ENCODE measurements around the gene ASTL. TPM values are rescaled to one million over a fixed set of nuclear protein-coding genes. Genes with fewer than 3 reads are reported as not detected.

ASTL gene
- total RNA-seq, 4 donors from 2014 or later, result 0.34 TPM; not detected in 3

DNA sequence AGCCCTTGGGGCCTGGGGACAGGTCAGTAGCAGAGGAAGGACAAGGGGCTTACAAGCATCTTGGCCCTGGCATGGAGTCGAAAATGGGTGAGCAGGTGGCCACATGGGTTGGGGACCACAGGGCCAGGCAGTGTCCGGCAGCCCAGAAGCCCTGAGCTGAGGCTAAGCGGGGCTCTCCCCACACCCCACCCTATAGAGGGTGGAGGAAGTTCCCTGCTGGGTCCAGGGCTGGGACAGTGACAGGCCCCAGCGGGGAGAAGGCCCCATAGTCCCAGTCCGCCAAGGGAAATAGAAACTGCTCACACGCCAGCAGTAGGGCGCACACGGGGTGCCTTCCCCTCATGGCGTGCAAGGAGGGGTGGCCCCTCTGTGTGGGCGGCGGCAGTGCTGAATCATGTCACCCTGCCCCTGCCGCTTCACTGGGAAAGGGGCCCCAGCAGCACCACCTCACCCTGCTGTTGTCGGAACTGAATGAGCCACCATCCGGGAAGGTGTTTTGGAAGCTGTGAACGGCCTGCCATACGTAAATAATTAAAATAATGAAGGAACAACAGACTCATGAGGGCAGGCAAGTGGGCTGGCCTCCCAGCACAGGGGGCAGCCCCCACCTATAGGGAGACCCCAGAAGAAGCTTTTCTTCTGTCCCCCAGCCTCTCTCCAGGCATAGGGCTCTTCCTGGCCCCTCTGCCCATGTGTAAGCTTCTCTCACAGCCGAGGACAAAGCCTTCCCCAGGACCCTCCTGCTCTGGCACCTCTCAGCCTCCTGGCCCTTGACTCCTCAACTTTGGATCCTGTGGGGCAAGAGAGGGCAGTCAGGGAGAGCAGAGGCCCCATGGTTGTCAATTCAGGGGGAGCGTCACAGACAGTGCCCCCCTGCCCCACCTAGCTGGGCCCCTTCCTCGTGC lies 19.6 kb upstream of the ASTL start:
- TF ChIP-seq, protein P1, sequence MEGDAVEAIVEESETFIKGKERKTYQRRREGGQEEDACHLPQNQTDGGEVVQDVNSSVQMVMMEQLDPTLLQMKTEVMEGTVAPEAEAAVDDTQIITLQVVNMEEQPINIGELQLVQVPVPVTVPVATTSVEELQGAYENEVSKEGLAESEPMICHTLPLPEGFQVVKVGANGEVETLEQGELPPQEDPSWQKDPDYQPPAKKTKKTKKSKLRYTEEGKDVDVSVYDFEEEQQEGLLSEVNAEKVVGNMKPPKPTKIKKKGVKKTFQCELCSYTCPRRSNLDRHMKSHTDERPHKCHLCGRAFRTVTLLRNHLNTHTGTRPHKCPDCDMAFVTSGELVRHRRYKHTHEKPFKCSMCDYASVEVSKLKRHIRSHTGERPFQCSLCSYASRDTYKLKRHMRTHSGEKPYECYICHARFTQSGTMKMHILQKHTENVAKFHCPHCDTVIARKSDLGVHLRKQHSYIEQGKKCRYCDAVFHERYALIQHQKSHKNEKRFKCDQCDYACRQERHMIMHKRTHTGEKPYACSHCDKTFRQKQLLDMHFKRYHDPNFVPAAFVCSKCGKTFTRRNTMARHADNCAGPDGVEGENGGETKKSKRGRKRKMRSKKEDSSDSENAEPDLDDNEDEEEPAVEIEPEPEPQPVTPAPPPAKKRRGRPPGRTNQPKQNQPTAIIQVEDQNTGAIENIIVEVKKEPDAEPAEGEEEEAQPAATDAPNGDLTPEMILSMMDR (IDR thresholded peaks at IDR 0.05; ENCODE audit: low read depth), result no peak

DNA sequence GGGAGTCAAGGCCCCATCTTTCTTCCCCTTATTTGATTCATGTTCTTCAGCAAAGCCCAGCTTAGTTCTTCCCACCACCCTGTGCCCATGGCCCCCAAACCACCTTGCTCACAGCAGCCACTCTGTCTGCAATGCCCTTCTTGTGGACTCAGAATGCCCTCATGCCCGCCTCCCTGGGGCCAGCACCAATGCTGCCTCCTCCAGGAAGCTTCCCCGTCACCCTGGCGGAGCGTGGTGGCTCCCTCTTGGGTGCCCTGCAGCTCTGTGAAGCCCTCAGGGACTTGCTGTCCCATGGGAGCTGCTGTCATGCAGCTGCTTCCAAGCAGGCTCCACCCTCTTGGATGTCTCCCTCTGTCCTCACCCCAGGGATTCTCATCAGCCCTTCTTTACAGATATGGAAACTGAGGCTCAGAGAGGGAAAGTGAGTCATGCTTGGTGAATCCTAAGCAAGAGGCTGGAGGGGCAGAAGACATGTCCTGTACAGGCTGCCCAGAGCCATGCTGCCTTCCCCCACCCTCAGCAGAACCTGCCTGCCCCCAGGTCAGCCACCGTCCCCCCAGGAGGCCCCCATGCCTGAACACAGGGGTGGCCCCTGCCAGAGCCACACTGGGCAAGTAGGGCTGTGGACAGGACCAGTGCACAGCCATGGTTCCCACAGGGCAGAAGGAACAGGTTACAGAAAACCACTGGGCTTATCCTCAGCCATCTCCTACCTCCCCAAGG lies 18.8 kb upstream of the ASTL start:
- TF ChIP-seq, protein P1 (IDR thresholded peaks at IDR 0.05; ENCODE audit: low read depth), result no peak

DNA sequence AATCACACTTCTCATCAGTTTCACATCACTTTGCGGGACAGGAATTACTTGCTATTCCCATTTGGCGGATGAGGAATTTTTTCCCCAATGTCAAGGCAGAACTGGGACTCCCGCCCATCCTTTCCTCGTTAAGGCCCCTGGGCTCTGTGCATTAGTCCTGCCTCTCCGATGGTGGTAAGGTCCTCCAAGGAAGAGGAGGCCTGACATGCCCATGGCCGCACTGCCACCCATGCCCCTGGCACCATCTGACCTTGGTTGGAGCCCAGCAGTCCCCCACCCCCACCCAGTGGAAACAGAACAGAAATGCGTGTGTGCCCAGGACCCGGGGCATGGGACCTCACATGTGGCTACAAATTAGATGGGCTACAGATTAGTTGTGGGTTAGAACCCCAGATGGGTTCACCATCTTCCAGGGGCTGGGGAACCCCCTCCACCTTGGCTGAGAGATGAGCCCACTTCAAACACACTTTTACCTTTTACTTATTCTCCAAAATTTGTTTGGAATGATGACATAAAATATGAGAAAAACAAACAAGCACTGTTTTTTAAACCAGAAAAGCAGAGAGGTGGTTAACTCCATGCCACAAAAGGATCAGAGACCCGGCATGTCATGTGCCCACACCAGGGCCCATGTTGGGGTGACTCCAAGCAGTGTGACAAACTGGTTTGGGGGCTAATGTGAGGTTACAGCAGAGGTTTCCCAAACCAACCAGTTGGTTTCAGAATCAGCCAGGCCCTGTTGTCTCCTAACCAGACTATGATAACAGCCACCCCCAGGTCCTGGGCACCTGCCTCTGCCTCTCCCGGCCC lies 17.9 kb upstream of the ASTL start:
- TF ChIP-seq, protein P1 (IDR thresholded peaks at IDR 0.05; ENCODE audit: low read depth), result no peak

DNA sequence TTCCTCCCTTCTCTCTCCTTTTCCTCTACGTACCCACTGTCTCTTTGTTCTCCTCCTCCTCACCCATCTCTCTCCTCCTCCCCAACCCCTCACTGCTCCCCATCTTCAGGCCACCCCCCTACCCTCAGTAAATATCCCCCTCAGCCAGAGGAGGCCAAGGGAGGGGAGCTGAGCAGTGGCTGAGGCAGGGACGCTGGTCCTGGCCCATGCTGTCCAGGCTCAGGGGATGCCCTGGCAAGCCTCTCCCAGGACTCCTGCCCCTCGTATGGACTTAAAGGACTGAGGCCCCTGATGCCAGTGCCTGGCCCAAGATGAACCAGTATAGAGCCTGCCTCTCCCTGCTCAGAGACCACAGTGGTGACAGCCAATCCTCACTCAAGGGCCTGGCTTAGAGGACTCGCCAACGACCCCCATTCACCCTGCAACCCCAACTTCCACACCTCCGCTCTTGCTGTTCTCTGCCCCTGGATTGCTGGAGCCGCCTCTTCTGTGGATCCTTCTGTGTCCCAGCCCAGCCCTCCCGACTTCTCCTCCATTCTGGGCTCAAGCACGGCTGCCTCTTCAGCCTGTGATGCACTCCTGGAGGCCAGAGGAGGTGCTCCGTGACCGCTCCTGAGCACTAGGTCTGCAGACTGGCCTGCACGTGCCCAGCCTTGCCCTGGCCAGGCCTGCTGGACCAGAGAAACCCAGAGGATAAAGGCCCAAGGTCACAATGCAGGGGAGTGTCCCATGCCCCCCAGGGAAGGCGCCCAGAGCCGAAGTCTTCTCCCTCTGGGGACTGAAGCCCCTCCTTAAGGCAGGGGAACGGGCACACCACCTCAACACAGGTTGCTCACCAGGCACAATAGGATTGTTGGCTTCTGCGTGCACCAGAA lies 16.4 kb upstream of the ASTL start:
- TF ChIP-seq, protein P1 (IDR thresholded peaks at IDR 0.05; ENCODE audit: low read depth), result no peak

DNA sequence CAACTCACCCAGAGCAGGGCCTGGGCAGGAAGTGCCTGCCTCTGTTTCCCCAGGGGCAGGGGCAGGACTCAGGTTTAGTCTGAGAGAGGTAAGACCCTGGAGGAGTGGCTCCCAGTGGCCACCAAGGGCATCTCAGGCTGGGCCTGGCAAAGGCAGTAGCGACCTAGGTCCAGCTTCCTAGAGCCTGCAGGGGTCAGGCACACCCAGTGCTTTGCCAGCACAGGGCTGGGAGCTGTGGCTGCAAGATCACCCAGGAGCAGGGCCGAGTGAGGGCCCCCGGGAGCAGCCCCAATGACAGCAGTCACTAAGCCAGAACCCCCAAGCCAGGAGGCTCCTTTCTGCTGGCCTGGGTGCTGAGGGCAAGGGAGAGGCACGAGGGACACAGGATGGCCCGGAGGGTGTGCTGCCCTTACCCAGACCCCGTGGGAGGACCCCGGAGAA lies 15.7 kb upstream of the ASTL start:
- TF ChIP-seq, protein P1 (IDR thresholded peaks at IDR 0.05; ENCODE audit: low read depth), result no peak

DNA sequence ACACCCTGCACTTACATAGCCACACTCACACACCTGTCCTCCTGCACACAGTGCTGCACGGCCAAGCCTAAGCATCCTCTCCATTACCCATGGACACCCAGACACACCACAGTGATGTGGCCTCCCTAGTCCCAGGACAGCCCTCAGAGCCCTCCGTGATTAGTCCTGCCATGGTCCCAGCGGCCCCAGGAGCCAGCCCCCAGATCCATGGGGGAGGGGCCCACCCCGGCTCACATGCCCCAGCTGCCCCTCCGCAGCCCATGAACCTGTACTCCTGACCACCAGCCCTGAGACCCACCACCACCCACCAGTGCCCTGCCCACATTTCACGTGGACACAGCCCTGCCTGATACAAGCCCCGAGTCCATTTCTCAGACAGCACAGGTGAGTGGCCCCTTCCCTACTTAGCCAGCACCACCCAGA lies 15.0 kb upstream of the ASTL start:
- TF ChIP-seq, protein P1 (IDR thresholded peaks at IDR 0.05; ENCODE audit: low read depth), result no peak

Data from subcutaneous adipose tissue (tissue), 4 donors.